Upper lobe of right lung (tissue), 1 donor: ENCODE data around the gene UPF2. TPM values are rescaled to one million over a fixed set of nuclear protein-coding genes. Genes with fewer than 3 reads are reported as not detected.
A peak's percentile ranks its signal among the peaks of the same experiment; 100 is the strongest.

Experiments
- ATAC-seq: fragments of 200-7000 bp; cut with Tn5 transposase; one replicate; pipeline ENCODE4 v1.9.1; 2020; ENCODE audit warnings: mild to moderate bottlenecking, moderate library complexity
- DNase-seq: peaks from one replicate; pipeline ENCODE4 v3.0.0-alpha.2; 2020
- H3K27ac ChIP-seq: fragments of 200-600 bp; one replicate; pipeline ENCODE4 v1.8.0; 2022
- H3K27me3 ChIP-seq: fragments of 200-600 bp; one replicate; pipeline ENCODE4 v1.8.0; 2022; ENCODE audit warnings: mild to moderate bottlenecking
- H3K36me3 ChIP-seq: fragments of 200-600 bp; one replicate; pipeline ENCODE4 v1.8.0; 2022
- H3K4me1 ChIP-seq: fragments of 200-600 bp; one replicate; pipeline ENCODE4 v1.8.0; 2022
- H3K4me3 ChIP-seq: fragments of 200-600 bp; one replicate; pipeline ENCODE4 v1.8.0; 2022; ENCODE audit warnings: mild to moderate bottlenecking
- H3K9me3 ChIP-seq: fragments of 200-600 bp; one replicate; pipeline ENCODE4 v1.8.0; 2022
- CTCF ChIP-seq: fragments of 200-600 bp; IDR thresholded peaks from one replicate; pipeline ENCODE4 v1.8.0; 2022; ENCODE audit warnings: antibody characterized with exemption
- intact Hi-C: fragments of 100-400 bp; cut with DNase I; formaldehyde crosslinking; loops from one replicate; pipeline ENCODE4 v1.11.0; 2022
- total RNA-seq: library from RNA; stranded (reverse); fragmentation: NEBNext Ultra II Directional; extraction: Animal tissue kit (Norgen Biotek cat#: 25700); gene quantifications from one replicate; pipeline ENCODE4 v1.2.1, GENCODE V29; 2021
- donor health status: DM: no; HTN: yes; CAD: no; lungs with severe emphysema.

Gene UPF2
- total RNA-seq, 1 donor from 2014 or later = 20.1 TPM

DNA sequence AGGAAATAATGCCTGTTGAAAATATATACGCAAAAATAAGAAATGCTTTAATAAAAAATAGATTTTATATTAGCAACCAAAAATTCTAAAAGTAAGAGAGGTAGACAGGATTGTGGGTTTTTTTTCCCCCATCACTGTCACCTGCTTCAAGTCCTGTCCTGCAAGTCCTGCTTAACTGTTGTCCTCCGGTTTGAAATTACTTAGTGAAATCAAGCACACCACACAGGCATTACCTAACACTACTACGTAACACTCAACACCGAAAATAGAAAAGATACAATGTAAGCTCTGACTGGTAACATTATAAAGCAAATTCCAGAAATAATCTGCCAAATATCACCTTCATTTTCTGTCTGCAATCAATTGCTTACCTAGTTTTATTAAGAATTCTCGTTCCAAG lies 90.9 kb downstream of the UPF2 start:
- peaks cover 53% of the 10 kb centered on the region for H3K36me3 ChIP-seq
- ATAC-seq = peak; percentile 38
- no peaks in the 10 kb centered on the region for H3K27me3 ChIP-seq
- H3K27ac ChIP-seq = no peak overlapping the region
- H3K4me1 ChIP-seq = no peaks in the 10 kb centered on the region
- H3K4me3 ChIP-seq = no peak overlapping the region
- no peaks in the 10 kb centered on the region for H3K9me3 ChIP-seq
- intact Hi-C loops = no loop called here
- no peak for TF ChIP-seq CTCF
- DNase-seq = no peak

- Histone ChIP-seq H3K27me3 (no peaks in the 10 kb centered on the region), H3K4me1 (no peaks in the 10 kb centered on the region), H3K36me3 (peaks cover 41% of the 10 kb centered on the region), H3K9me3 (no peaks in the 10 kb centered on the region), H3K4me3 (no peak overlapping the region), H3K27ac (no peak overlapping the region)
- intact Hi-C loops = no loop called here
- TF ChIP-seq CTCF = no peak
- ATAC-seq (no peak), DNase-seq (no peak)
Measured at GRCh38 chr10:11950325-11951018, 92.1 kb downstream of the UPF2 start.

- Histone ChIP-seq H3K9me3 (no peaks in the 10 kb centered on the region), H3K27ac (no peak overlapping the region), H3K4me1 (no peaks in the 10 kb centered on the region), H3K27me3 (no peaks in the 10 kb centered on the region), H3K36me3 (peaks cover 31% of the 10 kb centered on the region), H3K4me3 (no peak overlapping the region)
- ATAC-seq (peak; percentile 25), DNase-seq (no peak)
- no peak for TF ChIP-seq CTCF
- intact Hi-C loops = no loop called here
Measured at GRCh38 chr10:11949152-11949551, 93.5 kb downstream of the UPF2 start.

GRCh38 chr10:11946652-11947051 lies 96.0 kb downstream of the UPF2 start:
- Histone ChIP-seq H3K4me3 (no peak overlapping the region), H3K9me3 (no peaks in the 10 kb centered on the region), H3K36me3 (peaks cover 39% of the 10 kb centered on the region), H3K27me3 (no peaks in the 10 kb centered on the region), H3K27ac (no peak overlapping the region), H3K4me1 (no peaks in the 10 kb centered on the region)
- no peak for TF ChIP-seq CTCF
- ATAC-seq (no peak), DNase-seq (no peak)
- intact Hi-C loops = no loop called here

GRCh38 chr10:11936389-11937152 lies 106.0 kb downstream of the UPF2 start:
- no peak overlapping the region for H3K27ac ChIP-seq
- DNase-seq (no peak), ATAC-seq (no peak)
- intact Hi-C loops = no loop called here
- H3K27me3 ChIP-seq = no peaks in the 10 kb centered on the region
- H3K9me3 ChIP-seq = no peaks in the 10 kb centered on the region
- no peak for TF ChIP-seq CTCF
- no peaks in the 10 kb centered on the region for H3K4me1 ChIP-seq
- no peak overlapping the region for H3K4me3 ChIP-seq
- H3K36me3 ChIP-seq = peaks cover 44% of the 10 kb centered on the region
